HUES48 (cell line): Measurements from ENCODE around the gene ZC3H12D.

Experiments used
- H3K27ac ChIP-seq: one replicate; pipeline ENCODE4 v1.7.0; 2013; ENCODE audit warnings: low read depth, low read length, inconsistent platforms
- H3K27me3 ChIP-seq: 2 replicates; pipeline ENCODE4 v1.6.1; 2013; ENCODE audit warnings: mild to moderate bottlenecking, low read length; ENCODE audit not compliant: control insufficient read depth, insufficient read depth
- H3K36me3 ChIP-seq: 2 replicates; pipeline ENCODE4 v1.6.1; 2013; ENCODE audit warnings: low read length; ENCODE audit not compliant: control insufficient read depth, insufficient read depth
- H3K4me1 ChIP-seq: 2 replicates; pipeline ENCODE4 v1.6.1; 2013; ENCODE audit warnings: mild to moderate bottlenecking, low read length; ENCODE audit not compliant: control insufficient read depth, insufficient read depth
- H3K4me3 ChIP-seq: 2 replicates; pipeline ENCODE4 v1.5.1; 2013; ENCODE audit warnings: mild to moderate bottlenecking, low read depth, low read length
- H3K9ac ChIP-seq: 2 replicates; pipeline ENCODE4 v1.6.1; 2013; ENCODE audit warnings: mild to moderate bottlenecking, low read depth, low read length, moderate library complexity
- H3K9me3 ChIP-seq: 2 replicates; pipeline ENCODE4 v1.6.1; 2013; ENCODE audit warnings: low read length; ENCODE audit not compliant: control insufficient read depth, insufficient read depth

ZC3H12D gene

GRCh38 chr6:149423964-149424440 is 60.8 kb downstream of the ZC3H12D start:
- H3K9ac ChIP-seq = no peak overlapping the region
- no peaks in the 10 kb centered on the region for H3K36me3 ChIP-seq
- peaks cover 11% of the 10 kb centered on the region for H3K4me1 ChIP-seq
- peak overlapping the region; percentile 22 for H3K27ac ChIP-seq
- H3K9me3 ChIP-seq = no peaks in the 10 kb centered on the region
- H3K27me3 ChIP-seq = no peaks in the 10 kb centered on the region
- H3K4me3 ChIP-seq = no peak overlapping the region

DNA sequence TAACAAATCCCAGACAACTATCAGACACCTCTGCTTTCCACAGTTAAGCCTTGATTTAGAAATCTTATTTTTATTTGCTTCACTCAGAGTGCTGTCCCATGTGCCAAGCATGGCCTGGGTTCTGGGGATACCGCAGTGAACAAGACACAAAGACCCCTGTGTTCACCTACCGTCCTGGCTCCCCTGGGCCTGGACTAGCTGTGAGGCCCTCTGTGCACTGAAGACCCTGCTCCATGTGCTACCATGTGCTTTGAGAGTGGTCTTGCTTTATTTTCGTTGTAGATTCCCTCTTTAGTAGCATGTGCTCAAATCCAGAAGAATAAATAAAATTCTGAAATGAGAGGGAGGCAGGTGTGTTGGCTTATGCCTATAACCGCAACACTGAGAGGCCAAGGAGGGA is 62.2 kb downstream of the ZC3H12D start:
- Histone ChIP-seq H3K27ac (no peak overlapping the region), H3K36me3 (no peaks in the 10 kb centered on the region), H3K4me3 (no peak overlapping the region), H3K27me3 (no peaks in the 10 kb centered on the region), H3K9ac (no peak overlapping the region), H3K9me3 (no peaks in the 10 kb centered on the region), H3K4me1 (peaks cover 11% of the 10 kb centered on the region)

GRCh38 chr6:149421132-149421531 is 63.7 kb downstream of the ZC3H12D start:
- Histone ChIP-seq H3K4me3 (no peak overlapping the region), H3K27ac (no peak overlapping the region), H3K4me1 (peaks cover 11% of the 10 kb centered on the region), H3K9ac (no peak overlapping the region), H3K27me3 (no peaks in the 10 kb centered on the region), H3K9me3 (no peaks in the 10 kb centered on the region), H3K36me3 (no peaks in the 10 kb centered on the region)

- Histone ChIP-seq H3K36me3 (no peaks in the 10 kb centered on the region), H3K27me3 (no peaks in the 10 kb centered on the region), H3K9me3 (no peaks in the 10 kb centered on the region), H3K4me1 (peaks cover 11% of the 10 kb centered on the region), H3K27ac (no peak overlapping the region), H3K9ac (no peak overlapping the region), H3K4me3 (no peak overlapping the region)
Observed at GRCh38 chr6:149419696-149420404, 65.0 kb downstream of the ZC3H12D start.

DNA sequence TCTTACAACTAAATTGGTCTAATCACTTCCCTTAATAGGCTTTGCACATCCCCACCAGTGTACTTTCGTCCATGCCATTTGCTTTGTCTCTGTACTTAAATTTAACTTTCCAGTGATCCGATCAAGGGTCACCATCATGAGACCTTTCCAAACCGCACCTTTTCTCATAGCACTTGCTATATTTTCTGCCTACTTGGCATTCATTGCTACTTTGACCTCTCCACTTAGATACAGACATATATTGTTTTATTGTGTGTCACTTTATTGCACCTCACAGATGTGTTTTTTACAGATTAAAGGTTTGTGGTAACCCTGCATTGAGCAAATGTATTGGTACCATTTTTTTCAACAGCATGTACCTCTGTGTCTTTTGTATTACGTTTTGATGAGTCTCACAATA is 70.0 kb downstream of the ZC3H12D start:
- Histone ChIP-seq H3K9ac (no peak overlapping the region), H3K27ac (no peak overlapping the region), H3K27me3 (no peaks in the 10 kb centered on the region), H3K4me1 (no peaks in the 10 kb centered on the region), H3K9me3 (no peaks in the 10 kb centered on the region), H3K4me3 (no peak overlapping the region), H3K36me3 (peaks cover 15% of the 10 kb centered on the region)

DNA sequence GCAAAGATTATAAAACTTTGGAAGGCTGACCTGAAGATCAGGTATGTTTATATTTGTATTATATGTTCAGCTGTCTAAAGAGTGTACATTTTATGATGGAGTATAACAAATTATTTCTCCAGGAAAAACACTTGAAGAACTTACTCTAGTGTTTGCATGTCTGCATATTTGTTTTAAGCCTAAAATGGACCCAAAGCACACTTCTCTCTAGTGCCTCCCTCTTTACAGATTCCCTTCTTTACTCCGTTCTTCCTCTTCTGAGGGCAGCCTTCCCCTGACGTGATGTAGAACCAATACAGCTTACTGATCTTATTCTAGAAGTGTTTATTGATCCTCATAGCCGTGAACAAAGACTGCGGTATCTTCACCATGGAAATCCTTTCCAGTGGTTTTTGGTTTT is 70.8 kb downstream of the ZC3H12D start:
- Histone ChIP-seq H3K4me1 (no peaks in the 10 kb centered on the region), H3K9me3 (no peaks in the 10 kb centered on the region), H3K36me3 (peaks cover 23% of the 10 kb centered on the region), H3K27ac (no peak overlapping the region), H3K4me3 (no peak overlapping the region), H3K27me3 (no peaks in the 10 kb centered on the region), H3K9ac (no peak overlapping the region)

- H3K4me3 ChIP-seq = no peak overlapping the region
- no peak overlapping the region for H3K9ac ChIP-seq
- H3K36me3 ChIP-seq = peaks cover 26% of the 10 kb centered on the region
- no peaks in the 10 kb centered on the region for H3K27me3 ChIP-seq
- H3K9me3 ChIP-seq = no peaks in the 10 kb centered on the region
- H3K4me1 ChIP-seq = no peaks in the 10 kb centered on the region
- H3K27ac ChIP-seq = no peak overlapping the region
Observed at GRCh38 chr6:149410557-149410956, 74.3 kb downstream of the ZC3H12D start.

DNA sequence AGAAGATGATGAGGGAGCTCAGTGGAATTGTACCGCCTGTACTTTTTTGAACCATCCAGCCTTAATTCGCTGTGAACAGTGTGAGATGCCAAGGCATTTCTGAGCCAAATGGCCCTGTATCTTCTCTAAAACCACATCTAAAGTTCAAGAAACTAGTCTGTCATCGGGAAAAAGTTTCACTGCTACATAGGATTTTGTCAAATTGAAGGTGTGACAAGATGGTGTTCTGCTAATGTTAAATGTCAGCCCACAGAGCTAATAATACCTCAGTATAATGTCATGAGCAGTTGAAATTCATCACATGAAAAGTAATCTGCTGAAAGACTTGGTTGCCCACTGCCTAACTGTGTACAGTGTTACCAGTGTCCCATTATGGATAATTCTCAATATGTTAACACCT is 75.2 kb downstream of the ZC3H12D start:
- Histone ChIP-seq H3K27ac (no peak overlapping the region), H3K4me1 (no peaks in the 10 kb centered on the region), H3K9ac (no peak overlapping the region), H3K9me3 (no peaks in the 10 kb centered on the region), H3K36me3 (peaks cover 34% of the 10 kb centered on the region), H3K4me3 (no peak overlapping the region), H3K27me3 (no peaks in the 10 kb centered on the region)

DNA sequence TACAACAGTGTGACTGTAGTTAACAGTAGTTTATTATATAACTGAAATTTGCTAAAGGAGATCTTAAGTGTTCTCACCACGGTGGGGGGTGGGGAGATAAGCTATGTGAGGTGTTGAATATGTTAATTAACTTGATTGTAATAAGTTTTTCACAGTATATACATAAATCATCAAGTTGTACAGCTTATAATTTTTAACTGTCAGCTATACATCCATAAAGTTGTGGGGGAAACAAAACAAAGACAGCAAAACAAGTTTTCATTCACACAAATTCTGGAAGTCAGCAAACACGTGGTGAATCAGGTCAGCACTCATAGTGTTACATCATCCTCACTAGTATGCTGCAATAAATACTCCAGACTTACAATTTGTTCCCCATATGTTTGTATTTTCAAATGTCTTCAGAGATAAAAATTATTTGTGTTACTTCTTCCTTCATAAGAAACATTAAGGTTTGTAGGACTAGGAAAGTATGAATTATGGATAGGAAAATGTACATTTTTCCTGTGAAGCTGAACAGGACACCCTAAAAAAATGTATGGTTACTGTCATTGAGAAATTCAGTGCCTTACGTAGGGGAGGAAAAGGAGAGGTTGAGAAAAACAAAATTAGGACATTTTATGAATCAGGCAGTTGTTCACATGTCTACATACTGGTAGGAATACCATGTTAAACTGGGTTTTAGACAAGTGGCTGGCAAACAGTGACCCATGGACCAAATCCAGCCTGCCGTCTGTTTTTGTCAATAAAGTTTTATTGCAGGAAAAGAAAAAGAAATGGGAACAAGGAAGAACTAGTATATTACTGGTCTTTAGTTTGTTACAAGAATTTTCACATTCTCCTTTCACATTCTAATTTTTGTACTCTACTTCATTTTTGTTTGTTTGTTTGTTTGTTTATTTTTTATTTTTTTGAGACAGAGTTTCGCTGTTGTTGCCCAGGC is 78.7 kb downstream of the ZC3H12D start:
- H3K27ac ChIP-seq = no peak overlapping the region
- H3K9me3 ChIP-seq = no peaks in the 10 kb centered on the region
- H3K4me1 ChIP-seq = no peaks in the 10 kb centered on the region
- H3K27me3 ChIP-seq = no peaks in the 10 kb centered on the region
- H3K4me3 ChIP-seq = no peak overlapping the region
- peaks cover 60% of the 10 kb centered on the region for H3K36me3 ChIP-seq
- H3K9ac ChIP-seq = no peak overlapping the region

DNA sequence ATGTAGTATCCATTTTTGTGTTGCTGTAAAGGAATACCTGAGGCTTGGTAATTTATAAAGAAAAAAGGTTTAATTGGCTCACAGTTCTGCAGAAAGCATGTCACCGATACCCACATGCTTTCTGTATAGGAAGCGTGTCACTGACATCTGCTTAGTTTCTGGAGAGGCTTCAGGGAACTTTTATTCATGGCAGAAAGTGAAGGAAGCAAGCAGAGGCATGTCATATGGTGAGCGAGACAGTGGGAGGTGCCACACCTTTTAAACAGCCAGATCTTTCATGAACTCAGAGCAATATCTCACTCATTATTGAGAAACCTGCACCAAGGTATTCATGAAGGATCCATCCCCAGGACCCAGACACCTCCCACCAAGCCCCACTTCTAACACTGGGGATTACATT is 81.3 kb downstream of the ZC3H12D start:
- H3K27ac ChIP-seq = no peak overlapping the region
- no peaks in the 10 kb centered on the region for H3K4me1 ChIP-seq
- H3K4me3 ChIP-seq = no peak overlapping the region
- no peaks in the 10 kb centered on the region for H3K9me3 ChIP-seq
- H3K27me3 ChIP-seq = no peaks in the 10 kb centered on the region
- H3K9ac ChIP-seq = no peak overlapping the region
- peaks cover 65% of the 10 kb centered on the region for H3K36me3 ChIP-seq

DNA sequence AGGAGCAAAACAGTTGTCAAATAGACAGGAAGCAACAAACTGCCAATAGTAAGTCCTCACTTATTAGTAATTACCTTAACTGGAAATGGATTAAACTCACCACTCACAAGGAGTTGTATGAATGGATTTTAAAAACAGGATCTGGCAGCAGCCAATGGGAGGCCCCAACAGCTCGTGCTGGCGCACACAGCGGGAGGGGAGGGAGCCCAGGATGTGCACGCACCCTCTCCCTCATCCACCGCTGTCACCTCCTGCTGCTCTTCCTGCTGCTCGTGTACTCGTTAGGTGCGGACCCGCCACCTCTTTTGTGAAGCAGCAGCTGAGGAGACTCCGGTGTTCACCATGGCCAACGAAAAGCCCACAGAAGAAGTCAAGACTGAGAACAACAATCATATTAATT is 84.8 kb downstream of the ZC3H12D start, which contains the start of gene SUMO4:
Gene SUMO4, plus strand, starts transcription at position 213 of the 400 bp plus-strand sequence. Its CDS starts 130 bp downstream, at position 343.
- no peak within 1 kb of the TSS for H3K27ac ChIP-seq
- 0 out of 2 replicates have a peak, but pooled peaks cover under 1% of the 10 kb centered on the region for H3K4me1 ChIP-seq
- H3K27me3 ChIP-seq = no peaks in the 10 kb centered on the region
- no peak within 1 kb of the TSS for H3K9ac ChIP-seq
- H3K36me3 ChIP-seq = peaks cover 66% of the 10 kb centered on the region
- H3K4me3 ChIP-seq = no peak within 1 kb of the TSS
- H3K9me3 ChIP-seq = no peaks in the 10 kb centered on the region
